ENCODE data around the gene CHD9.
A peak's percentile ranks its signal among the peaks of the same experiment; 100 is the strongest.

Gene CHD9

GRCh38 chr16:53065461-53066061, 10.8 kb downstream of the CHD9 start:
- no peak for TF ChIP-seq CTCF (IDR thresholded peaks at IDR 0.05; ENCODE audit: insufficient read depth, low read length, poor library complexity, severe bottlenecking)
- DNase-seq (ENCODE audit: extremely low read depth, insufficient read length) = no peak
- Histone ChIP-seq H3K4me3 (replicated peaks; ENCODE audit: low read depth, low read length) (no peak overlapping the region), H3K36me3 (ENCODE audit: control insufficient read depth, insufficient read depth, low read length) (no peaks in the 10 kb centered on the region), H3K27me3 (replicated peaks; ENCODE audit: control insufficient read depth, insufficient read depth, low read length) (no peaks in the 10 kb centered on the region)

- no peak for DNase-seq (ENCODE audit: extremely low read depth, insufficient read length)
- no peak for TF ChIP-seq CTCF (IDR thresholded peaks at IDR 0.05; ENCODE audit: insufficient read depth, low read length, poor library complexity, severe bottlenecking)
- no peaks in the 10 kb centered on the region for H3K27me3 ChIP-seq (replicated peaks; ENCODE audit: control insufficient read depth, insufficient read depth, low read length)
- H3K4me3 ChIP-seq (replicated peaks; ENCODE audit: low read depth, low read length) = no peak overlapping the region
- H3K36me3 ChIP-seq (ENCODE audit: control insufficient read depth, insufficient read depth, low read length) = no peaks in the 10 kb centered on the region
Measured at GRCh38 chr16:53067675-53068074, 12.9 kb downstream of the CHD9 start.

- Histone ChIP-seq H3K27me3 (replicated peaks; ENCODE audit: control insufficient read depth, insufficient read depth, low read length) (no peaks in the 10 kb centered on the region), H3K4me3 (replicated peaks; ENCODE audit: low read depth, low read length) (no peak overlapping the region), H3K36me3 (ENCODE audit: control insufficient read depth, insufficient read depth, low read length) (no peaks in the 10 kb centered on the region)
- DNase-seq (ENCODE audit: extremely low read depth, insufficient read length) = peak; percentile 54
- TF ChIP-seq CTCF (IDR thresholded peaks at IDR 0.05; ENCODE audit: insufficient read depth, low read length, poor library complexity, severe bottlenecking) = no peak
Measured at GRCh38 chr16:53068423-53068833, 13.6 kb downstream of the CHD9 start.

- no peaks in the 10 kb centered on the region for H3K36me3 ChIP-seq (ENCODE audit: control insufficient read depth, insufficient read depth, low read length)
- no peaks in the 10 kb centered on the region for H3K27me3 ChIP-seq (replicated peaks; ENCODE audit: control insufficient read depth, insufficient read depth, low read length)
- no peak for TF ChIP-seq CTCF (IDR thresholded peaks at IDR 0.05; ENCODE audit: insufficient read depth, low read length, poor library complexity, severe bottlenecking)
- no peak for DNase-seq (ENCODE audit: extremely low read depth, insufficient read length)
- H3K4me3 ChIP-seq (replicated peaks; ENCODE audit: low read depth, low read length) = no peak overlapping the region
Measured at GRCh38 chr16:53069772-53070171, 15.0 kb downstream of the CHD9 start.

GRCh38 chr16:53071748-53072301, 17.0 kb downstream of the CHD9 start:
- 0 out of 2 replicates have a peak overlapping the region, but pooled peaks have one; percentile 7 for H3K4me3 ChIP-seq (replicated peaks; ENCODE audit: low read depth, low read length)
- no peaks in the 10 kb centered on the region; the same call in 1 of the 2 replicates for H3K36me3 ChIP-seq (ENCODE audit: control insufficient read depth, insufficient read depth, low read length)
- DNase-seq (ENCODE audit: extremely low read depth, insufficient read length) = peak; percentile 49
- no peak for TF ChIP-seq CTCF (IDR thresholded peaks at IDR 0.05; ENCODE audit: insufficient read depth, low read length, poor library complexity, severe bottlenecking)
- no peaks in the 10 kb centered on the region for H3K27me3 ChIP-seq (replicated peaks; ENCODE audit: control insufficient read depth, insufficient read depth, low read length)

All from GM06990 (cell line).